B cell (primary cell): ENCODE measurements around the gene TMEM141.

ENCODE experiments used
- CTCF ChIP-seq: fragments of 200-600 bp; IDR thresholded peaks from one replicate; pipeline ENCODE4 v1.8.0; 2022; ENCODE audit warnings: antibody characterized with exemption, mild to moderate bottlenecking
- EZH2 ChIP-seq: IDR thresholded peaks from 2 replicates; pipeline ENCODE4 v1.6.1; 2012; ENCODE audit warnings: borderline replicate concordance, low read depth, mild to moderate bottlenecking, moderate library complexity, low read length; ENCODE audit not compliant: insufficient read depth, poor library complexity, severe bottlenecking

GRCh38 chr9:136799079-136799853 lies 8.1 kb downstream of the TMEM141 start:
- TF ChIP-seq CTCF (no peak), EZH2 (no peak)
